ENCODE data around the gene CH25H.

DNA sequence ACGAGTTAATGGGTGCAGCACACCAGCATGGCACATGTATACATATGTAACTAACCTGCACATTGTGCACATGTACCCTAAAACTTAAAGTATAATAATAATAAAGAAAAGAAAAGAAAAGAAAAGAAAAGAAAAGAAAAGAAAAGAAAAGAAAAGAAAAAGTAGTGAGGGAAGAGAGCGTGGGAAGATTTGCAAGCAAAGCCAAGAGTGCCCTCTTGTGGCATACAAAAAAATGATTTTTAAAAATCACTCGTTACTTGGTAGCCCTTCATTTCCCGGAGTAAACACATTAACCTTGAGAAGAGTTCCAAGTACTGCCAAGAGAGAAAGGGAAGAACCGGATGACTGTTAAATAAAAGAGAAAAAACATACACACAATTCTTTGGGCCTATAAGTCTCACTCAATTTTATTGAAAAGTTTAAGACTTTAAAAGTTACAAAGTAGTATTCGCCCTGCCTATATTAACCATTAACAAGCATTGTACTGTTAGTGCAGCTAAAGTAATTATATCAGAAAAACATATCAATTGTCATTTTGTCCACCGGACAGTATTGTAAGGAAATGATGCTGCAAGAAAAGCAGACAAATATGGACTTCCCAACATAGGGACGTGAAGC is 6.2 kb upstream of the CH25H start:
- TF ChIP-seq EP300 (IDR thresholded peaks at IDR 0.05) (no peak), POLR2A (IDR thresholded peaks at IDR 0.05) (no peak), POLR2AphosphoS5 (IDR thresholded peaks at IDR 0.05) (no peak)
- TF ChIP-seq, protein P1, sequence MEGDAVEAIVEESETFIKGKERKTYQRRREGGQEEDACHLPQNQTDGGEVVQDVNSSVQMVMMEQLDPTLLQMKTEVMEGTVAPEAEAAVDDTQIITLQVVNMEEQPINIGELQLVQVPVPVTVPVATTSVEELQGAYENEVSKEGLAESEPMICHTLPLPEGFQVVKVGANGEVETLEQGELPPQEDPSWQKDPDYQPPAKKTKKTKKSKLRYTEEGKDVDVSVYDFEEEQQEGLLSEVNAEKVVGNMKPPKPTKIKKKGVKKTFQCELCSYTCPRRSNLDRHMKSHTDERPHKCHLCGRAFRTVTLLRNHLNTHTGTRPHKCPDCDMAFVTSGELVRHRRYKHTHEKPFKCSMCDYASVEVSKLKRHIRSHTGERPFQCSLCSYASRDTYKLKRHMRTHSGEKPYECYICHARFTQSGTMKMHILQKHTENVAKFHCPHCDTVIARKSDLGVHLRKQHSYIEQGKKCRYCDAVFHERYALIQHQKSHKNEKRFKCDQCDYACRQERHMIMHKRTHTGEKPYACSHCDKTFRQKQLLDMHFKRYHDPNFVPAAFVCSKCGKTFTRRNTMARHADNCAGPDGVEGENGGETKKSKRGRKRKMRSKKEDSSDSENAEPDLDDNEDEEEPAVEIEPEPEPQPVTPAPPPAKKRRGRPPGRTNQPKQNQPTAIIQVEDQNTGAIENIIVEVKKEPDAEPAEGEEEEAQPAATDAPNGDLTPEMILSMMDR (IDR thresholded peaks at IDR 0.05): peak in 5 of 6 experiments; percentile 40 to 67 (median 63)
